KMS-11 (cell line): ENCODE results near the gene LSM3.

Source experiments
- H2AFZ ChIP-seq: fragments of 200-600 bp; sonication (generic); 2 replicates; pipeline ENCODE4 v1.6.1; 2016; ENCODE audit warnings: antibody characterized with exemption, mixed run types, low read depth
- H3K27ac ChIP-seq: fragments of 200-600 bp; sonication (generic); 2 replicates; pipeline ENCODE4 v1.6.1; 2016; ENCODE audit warnings: mild to moderate bottlenecking, mixed run types
- H3K27me3 ChIP-seq: fragments of 200-600 bp; sonication (generic); 2 replicates; pipeline ENCODE4 v1.6.1; 2017; ENCODE audit warnings: mild to moderate bottlenecking, low read depth, mixed run types, moderate library complexity; ENCODE audit not compliant: insufficient read depth
- H3K36me3 ChIP-seq: fragments of 200-600 bp; sonication (generic); 2 replicates; pipeline ENCODE4 v1.6.1; 2017; ENCODE audit warnings: mild to moderate bottlenecking, mixed run types; ENCODE audit not compliant: insufficient read depth
- H3K4me1 ChIP-seq: fragments of 200-600 bp; sonication (generic); 2 replicates; pipeline ENCODE4 v1.6.1; 2016; ENCODE audit warnings: mild to moderate bottlenecking, low read depth, mixed run types; ENCODE audit not compliant: poor library complexity, severe bottlenecking
- H3K4me2 ChIP-seq: fragments of 200-600 bp; sonication (generic); 2 replicates; pipeline ENCODE4 v1.7.0; 2016; ENCODE audit warnings: mild to moderate bottlenecking, mixed run types
- H3K4me3 ChIP-seq: fragments of 200-600 bp; sonication (generic); IDR thresholded peaks from 2 replicates; pipeline ENCODE4 v1.6.1; 2017; ENCODE audit warnings: low read depth, low read length, mixed read lengths; ENCODE audit not compliant: insufficient read depth
- H3K79me2 ChIP-seq: fragments of 200-600 bp; sonication (generic); 2 replicates; pipeline ENCODE4 v1.6.1; 2016; ENCODE audit warnings: low read depth, mixed run types; ENCODE audit not compliant: insufficient read depth
- H3K9ac ChIP-seq: fragments of 200-600 bp; sonication (generic); 2 replicates; pipeline ENCODE4 v1.6.1; 2016; ENCODE audit warnings: mild to moderate bottlenecking, mixed run types
- H4K20me1 ChIP-seq: fragments of 200-600 bp; sonication (generic); 2 replicates; pipeline ENCODE4 v1.6.1; 2016; ENCODE audit warnings: mild to moderate bottlenecking, mixed run types; ENCODE audit not compliant: insufficient read depth
- TF ChIP-seq, protein P1 (sequence below): fragments of 200-600 bp; sonication (generic); conservative IDR thresholded peaks from 2 replicates; pipeline ENCODE4 v1.6.1; 2017; ENCODE audit warnings: low read depth, mild to moderate bottlenecking, antibody characterized with exemption, low read length, moderate library complexity, mixed read lengths

Gene LSM3

DNA sequence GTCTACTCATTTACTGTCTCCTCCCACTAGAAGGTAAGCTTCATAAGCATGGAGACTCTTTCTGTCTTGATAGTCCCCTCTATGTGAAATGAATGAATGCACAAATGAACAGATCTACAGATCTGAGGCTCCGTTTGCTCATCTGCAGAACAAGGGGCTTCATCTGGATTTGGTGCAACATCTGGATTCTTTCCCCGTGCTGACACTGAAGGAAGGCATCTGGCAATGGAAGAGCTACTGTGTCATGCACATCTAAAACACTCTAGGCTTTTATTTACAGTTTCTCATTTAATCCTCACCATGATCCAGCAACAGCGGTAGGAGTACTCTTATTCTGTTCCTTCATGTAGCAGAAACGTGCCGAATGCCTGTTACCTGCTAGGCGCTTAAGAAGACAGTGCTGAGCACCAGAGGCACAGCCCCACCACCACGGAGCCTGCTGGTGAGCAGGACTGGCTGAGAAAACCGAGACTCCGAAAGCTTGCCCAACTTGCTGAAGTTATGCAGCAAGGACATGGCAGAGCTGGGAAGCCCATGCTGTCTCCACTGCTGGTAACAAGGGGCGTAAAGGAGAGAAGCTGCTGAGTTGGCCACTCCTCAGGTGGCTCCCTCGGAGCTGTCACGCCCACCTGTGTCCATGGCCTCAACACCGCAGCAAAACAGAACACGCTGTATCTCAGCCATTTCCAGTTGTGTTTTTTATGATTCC, 31.1 kb downstream of the LSM3 start:
- Histone ChIP-seq H3K9ac (no peak overlapping the region), H4K20me1 (no peaks in the 10 kb centered on the region), H3K36me3 (no peaks in the 10 kb centered on the region), H3K4me1 (no peaks in the 10 kb centered on the region), H2AFZ (no peak overlapping the region), H3K27ac (no peak overlapping the region), H3K79me2 (no peaks in the 10 kb centered on the region), H3K4me2 (no peak overlapping the region), H3K4me3 (no peak overlapping the region), H3K27me3 (no peaks in the 10 kb centered on the region)
- TF ChIP-seq, protein P1, sequence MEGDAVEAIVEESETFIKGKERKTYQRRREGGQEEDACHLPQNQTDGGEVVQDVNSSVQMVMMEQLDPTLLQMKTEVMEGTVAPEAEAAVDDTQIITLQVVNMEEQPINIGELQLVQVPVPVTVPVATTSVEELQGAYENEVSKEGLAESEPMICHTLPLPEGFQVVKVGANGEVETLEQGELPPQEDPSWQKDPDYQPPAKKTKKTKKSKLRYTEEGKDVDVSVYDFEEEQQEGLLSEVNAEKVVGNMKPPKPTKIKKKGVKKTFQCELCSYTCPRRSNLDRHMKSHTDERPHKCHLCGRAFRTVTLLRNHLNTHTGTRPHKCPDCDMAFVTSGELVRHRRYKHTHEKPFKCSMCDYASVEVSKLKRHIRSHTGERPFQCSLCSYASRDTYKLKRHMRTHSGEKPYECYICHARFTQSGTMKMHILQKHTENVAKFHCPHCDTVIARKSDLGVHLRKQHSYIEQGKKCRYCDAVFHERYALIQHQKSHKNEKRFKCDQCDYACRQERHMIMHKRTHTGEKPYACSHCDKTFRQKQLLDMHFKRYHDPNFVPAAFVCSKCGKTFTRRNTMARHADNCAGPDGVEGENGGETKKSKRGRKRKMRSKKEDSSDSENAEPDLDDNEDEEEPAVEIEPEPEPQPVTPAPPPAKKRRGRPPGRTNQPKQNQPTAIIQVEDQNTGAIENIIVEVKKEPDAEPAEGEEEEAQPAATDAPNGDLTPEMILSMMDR, result no peak

DNA sequence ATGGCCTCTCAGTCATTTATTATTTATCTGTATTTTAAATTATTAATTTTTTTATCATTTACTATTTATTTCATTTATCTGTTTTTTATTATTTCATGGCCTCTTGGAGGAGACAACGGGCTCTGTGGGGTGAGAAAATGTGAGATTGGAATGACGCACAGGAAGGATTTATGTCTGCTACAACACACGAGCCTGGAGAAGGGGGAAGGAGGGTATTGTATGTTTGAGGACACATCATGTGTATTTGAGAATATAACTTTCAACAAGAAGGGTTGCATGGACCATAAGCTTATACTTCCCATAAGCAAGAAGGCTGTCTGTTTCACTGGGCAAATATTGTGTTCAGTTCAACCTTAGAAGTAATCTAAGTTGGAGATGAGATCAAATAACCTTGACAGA, 31.7 kb downstream of the LSM3 start:
- no peaks in the 10 kb centered on the region for H3K4me1 ChIP-seq
- no peaks in the 10 kb centered on the region for H3K36me3 ChIP-seq
- no peak overlapping the region for H3K27ac ChIP-seq
- no peaks in the 10 kb centered on the region for H3K79me2 ChIP-seq
- no peaks in the 10 kb centered on the region for H4K20me1 ChIP-seq
- no peak overlapping the region for H3K4me3 ChIP-seq
- no peak overlapping the region for H3K9ac ChIP-seq
- H3K27me3 ChIP-seq, result no peaks in the 10 kb centered on the region
- TF ChIP-seq, protein P1, result no peak
- H3K4me2 ChIP-seq, result no peak overlapping the region
- H2AFZ ChIP-seq, result no peak overlapping the region

DNA sequence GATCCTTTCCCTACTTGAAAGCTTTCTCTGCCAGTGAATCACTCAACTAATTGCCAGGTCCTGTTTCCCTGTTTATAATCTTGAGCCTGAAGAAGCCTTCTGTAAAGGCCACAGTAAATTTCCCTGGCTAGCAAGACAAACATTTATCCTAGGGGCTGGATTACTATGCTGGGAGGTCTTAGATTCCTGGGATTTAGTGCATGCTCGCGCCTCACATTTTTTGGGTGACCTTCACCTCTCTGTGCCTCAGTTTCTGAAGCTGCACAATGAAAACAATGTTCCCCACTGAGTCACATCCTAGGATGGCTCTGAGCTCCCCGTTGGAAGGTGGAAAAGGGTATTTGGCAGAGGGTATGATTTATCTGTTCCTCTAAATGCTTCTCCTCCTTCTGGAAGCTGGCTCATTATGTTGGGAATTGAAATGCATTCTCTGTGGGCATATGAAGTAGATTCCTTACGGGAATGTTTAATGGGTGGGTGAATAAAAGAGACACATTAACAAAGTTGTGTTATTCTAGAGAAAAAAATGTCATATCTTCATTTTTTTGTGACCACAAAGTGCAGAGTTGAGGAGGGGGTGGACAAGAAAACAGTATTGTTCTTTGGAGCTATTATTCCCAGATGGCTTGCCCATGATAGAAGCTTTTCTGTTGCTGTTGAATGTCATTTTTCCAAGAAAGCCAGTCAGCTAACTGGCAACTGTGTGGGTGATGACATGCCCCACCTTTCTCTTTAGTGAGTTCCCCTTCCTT, 32.4 kb downstream of the LSM3 start:
- Histone ChIP-seq H3K4me1 (no peaks in the 10 kb centered on the region), H3K27me3 (no peaks in the 10 kb centered on the region), H4K20me1 (no peaks in the 10 kb centered on the region)

DNA sequence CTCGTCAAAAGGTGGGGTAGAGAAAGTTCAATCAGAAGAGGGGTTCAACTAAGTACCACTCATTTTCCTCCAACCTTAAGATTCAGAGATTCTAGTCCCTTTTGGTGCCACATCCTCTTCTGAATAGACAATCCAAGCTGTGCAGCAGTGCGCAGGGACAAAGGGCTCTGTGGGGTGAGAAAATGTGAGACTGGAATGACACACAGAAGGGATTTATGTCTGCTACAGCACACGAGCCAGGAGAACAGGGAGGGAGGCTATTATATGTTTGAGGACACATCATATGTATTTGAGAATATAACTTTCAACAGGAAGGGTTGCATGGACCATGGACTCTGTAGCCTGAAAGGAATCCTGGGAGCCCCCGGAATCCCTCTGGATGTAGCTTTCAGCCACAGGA, 33.0 kb downstream of the LSM3 start:
- no peak overlapping the region for H3K9ac ChIP-seq
- H3K27ac ChIP-seq, result no peak overlapping the region
- no peaks in the 10 kb centered on the region for H3K79me2 ChIP-seq
- TF ChIP-seq, protein P1, result no peak
- no peaks in the 10 kb centered on the region for H3K27me3 ChIP-seq
- H4K20me1 ChIP-seq, result no peaks in the 10 kb centered on the region
- H3K36me3 ChIP-seq, result no peaks in the 10 kb centered on the region
- no peak overlapping the region for H2AFZ ChIP-seq
- H3K4me2 ChIP-seq, result no peak overlapping the region
- no peaks in the 10 kb centered on the region for H3K4me1 ChIP-seq
- no peak overlapping the region for H3K4me3 ChIP-seq

More for the DNA sequence above, 32.4 kb downstream of the LSM3 start:
- Histone ChIP-seq H3K36me3 (no peaks in the 10 kb centered on the region), H3K9ac (no peak overlapping the region), H3K27ac (no peak overlapping the region), H3K4me3 (no peak overlapping the region), H3K79me2 (no peaks in the 10 kb centered on the region), H3K4me2 (no peak overlapping the region), H2AFZ (no peak overlapping the region)
- TF ChIP-seq, protein P1, result no peak
